A673 (cell line): ENCODE measurements around the gene CACNA2D2. TPM values are rescaled to one million over a fixed set of nuclear protein-coding genes. Genes with fewer than 3 reads are reported as not detected.

Experiments
- BruUV-seq: library from RNA; stranded (reverse); fragments of 400-500 nt; replicated peaks from 2 replicates; lab custom pipeline; 2021; lab: Mats Ljungman, UMichigan
- CTCF ChIA-PET: fragments of 300-600 bp; sonication (Branson Sonifier 250); formaldehyde crosslinking; loops from one replicate; lab custom pipeline; 2022; ENCODE audit warnings: antibody characterized with exemption; lab: Charles Lee
- POLR2A ChIA-PET: fragments of 300-600 bp; sonication (Branson Sonifier 250); formaldehyde crosslinking; loops from one replicate; lab custom pipeline; 2022; ENCODE audit warnings: antibody characterized with exemption; ENCODE audit not compliant: low non-redundant PET; lab: Charles Lee
- DNase-seq: peaks from one replicate; pipeline ENCODE4 v3.0.0-alpha.2; 2015; ENCODE audit warnings: low spot score
- H3K27ac ChIP-seq: fragments of 200-600 bp; sonication (generic); 2 replicates; pipeline ENCODE4 v1.5.1; 2016; ENCODE audit warnings: mixed run types, low read depth, mild to moderate bottlenecking, mixed read lengths, antibody characterized with exemption, low read length; ENCODE audit not compliant: poor library complexity, severe bottlenecking
- H3K27me3 ChIP-seq: fragments of 200-600 bp; sonication (generic); replicated peaks from 2 replicates; pipeline ENCODE4 v1.6.1; 2017; ENCODE audit warnings: mixed run types, low read depth, mild to moderate bottlenecking, mixed read lengths, antibody characterized with exemption, low read length; ENCODE audit not compliant: insufficient read depth, poor library complexity
- H3K36me3 ChIP-seq: fragments of 200-600 bp; sonication (generic); 2 replicates; pipeline ENCODE4 v1.6.1; 2016; ENCODE audit warnings: mixed run types, mild to moderate bottlenecking, mixed read lengths, antibody characterized with exemption, low read length; ENCODE audit not compliant: insufficient read depth, poor library complexity, severe bottlenecking
- H3K4me1 ChIP-seq: fragments of 200-600 bp; sonication (generic); 2 replicates; pipeline ENCODE4 v1.6.1; 2017; ENCODE audit warnings: mixed run types, mild to moderate bottlenecking, mixed read lengths, antibody characterized with exemption, low read length; ENCODE audit not compliant: insufficient read depth, poor library complexity, severe bottlenecking
- H3K4me3 ChIP-seq: fragments of 200-600 bp; sonication (generic); 2 replicates; pipeline ENCODE4 v1.5.1; 2016; ENCODE audit warnings: low read depth, mixed run types, mild to moderate bottlenecking, mixed read lengths, low read length; ENCODE audit not compliant: poor library complexity, severe bottlenecking
- H3K9me3 ChIP-seq: fragments of 200-600 bp; sonication (generic); 2 replicates; pipeline ENCODE4 v1.6.1; 2016; ENCODE audit warnings: mixed run types, low read depth, mild to moderate bottlenecking, mixed read lengths, antibody characterized with exemption, low read length; ENCODE audit not compliant: poor library complexity, severe bottlenecking
- CTCF ChIP-seq: fragments of 300-800, 200-600 bp; sonication (generic); conservative IDR thresholded peaks from 2 replicates; pipeline ENCODE4 v1.5.1; 2017; ENCODE audit warnings: low read depth, mild to moderate bottlenecking, antibody characterized with exemption, low read length, moderate library complexity, mixed read lengths
- EZH2 ChIP-seq: fragments of 200-600 bp; sonication (generic); IDR thresholded peaks from 2 replicates; pipeline ENCODE4 v1.6.1; 2017; ENCODE audit warnings: borderline replicate concordance, low read depth, mild to moderate bottlenecking, mixed read lengths, antibody characterized with exemption, low read length; ENCODE audit not compliant: poor library complexity, severe bottlenecking
- intact Hi-C: fragments of 100-400 bp; cut with micrococcal nuclease; formaldehyde crosslinking; loops from one replicate; pipeline ENCODE4 v1.10.0; 2022; ENCODE audit not compliant: unreplicated experiment
- total RNA-seq: library from RNA; stranded (reverse); gene quantifications from 2 replicates; pipeline ENCODE4 v1.2.3, GENCODE V29; 2021

CACNA2D2 gene
- total RNA-seq, 1 experiment from 2014 or later: 0.17 TPM

GRCh38 chr3:50475348-50475747 lies 28.1 kb downstream of the CACNA2D2 start:
- no TSS peak for BruUV-seq
- H3K4me1 ChIP-seq: no peaks in the 10 kb centered on the region
- no peak for TF ChIP-seq EZH2
- no peak for TF ChIP-seq CTCF
- CTCF ChIA-PET: no interaction called here
- H3K27me3 ChIP-seq: no peaks in the 10 kb centered on the region
- no peak for DNase-seq
- no peak overlapping the region for H3K27ac ChIP-seq
- no peaks in the 10 kb centered on the region for H3K9me3 ChIP-seq
- POLR2A ChIA-PET: no interaction called here
- intact Hi-C loops: no loop called here
- no peaks in the 10 kb centered on the region for H3K36me3 ChIP-seq
- no peak overlapping the region for H3K4me3 ChIP-seq

- H3K4me1 ChIP-seq: no peaks in the 10 kb centered on the region
- ChIA-PET POLR2A (no interaction called here), CTCF (no interaction called here)
- no peak for DNase-seq
- TF ChIP-seq EZH2: no peak
- TF ChIP-seq CTCF: no peak
- intact Hi-C loops: no loop called here
- H3K36me3 ChIP-seq: no peaks in the 10 kb centered on the region
- no peaks in the 10 kb centered on the region for H3K9me3 ChIP-seq
- no peak overlapping the region for H3K27ac ChIP-seq
- H3K27me3 ChIP-seq: no peaks in the 10 kb centered on the region
- BruUV-seq: no TSS peak
- no peak overlapping the region for H3K4me3 ChIP-seq
These were observed 28.7 kb downstream of the CACNA2D2 start for GRCh38 chr3:50474717-50475116.

DNA sequence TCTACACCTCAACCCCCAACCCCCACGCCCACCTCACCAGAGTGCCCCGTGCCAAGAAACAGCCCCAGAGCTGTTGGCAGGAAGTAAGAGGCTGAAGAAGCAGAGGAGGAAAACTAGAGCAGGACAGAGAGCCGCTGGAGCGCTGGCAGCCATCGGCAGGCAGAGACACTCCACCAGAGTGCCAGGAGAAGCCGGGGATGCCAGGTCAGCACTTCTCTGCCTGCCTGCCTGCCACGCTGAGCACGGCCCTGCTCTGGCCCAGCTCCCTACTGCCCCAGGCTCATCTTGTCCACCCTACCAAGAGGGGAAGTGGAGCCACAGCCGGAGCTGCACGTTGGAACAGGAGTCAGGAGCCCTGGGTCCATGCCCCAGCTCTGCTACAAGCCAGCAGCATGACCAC lies 29.7 kb downstream of the CACNA2D2 start:
- Histone ChIP-seq H3K4me1 (no peaks in the 10 kb centered on the region), H3K36me3 (no peaks in the 10 kb centered on the region), H3K9me3 (no peaks in the 10 kb centered on the region), H3K27me3 (no peaks in the 10 kb centered on the region), H3K27ac (no peak overlapping the region), H3K4me3 (no peak overlapping the region)
- CTCF ChIA-PET: no interaction called here
- intact Hi-C loops: no loop called here
- TF ChIP-seq CTCF: no peak
- TF ChIP-seq EZH2: no peak
- no peak for DNase-seq
- POLR2A ChIA-PET: no interaction called here
- BruUV-seq: no TSS peak
